ENCODE data around the gene MYO10.

MYO10 gene

GRCh38 chr5:16826379-16827125 lies 109.5 kb downstream of the MYO10 start:
- no peak for DNase-seq (ENCODE audit: low read depth in 1 of 2, low spot score in 1 of 2)

GRCh38 chr5:16819522-16820167 lies 116.4 kb downstream of the MYO10 start:
- DNase-seq (ENCODE audit: low read depth in 1 of 2, low spot score in 1 of 2) = no peak

- no peak for DNase-seq (ENCODE audit: low read depth in 1 of 2, low spot score in 1 of 2)
Measured at GRCh38 chr5:16815432-16815831, 120.7 kb downstream of the MYO10 start.

GRCh38 chr5:16812911-16813310 lies 123.2 kb downstream of the MYO10 start:
- DNase-seq (ENCODE audit: low read depth in 1 of 2, low spot score in 1 of 2) = no peak

GRCh38 chr5:16812448-16812847 lies 123.6 kb downstream of the MYO10 start:
- no peak for DNase-seq (ENCODE audit: low read depth in 1 of 2, low spot score in 1 of 2)

GRCh38 chr5:16810208-16810854 lies 125.8 kb downstream of the MYO10 start:
- no peak for DNase-seq (ENCODE audit: low read depth in 1 of 2, low spot score in 1 of 2)

- DNase-seq (ENCODE audit: low read depth in 1 of 2, low spot score in 1 of 2) = no peak
Measured at GRCh38 chr5:16809395-16810207, 126.5 kb downstream of the MYO10 start.

- no peak for DNase-seq (ENCODE audit: low read depth in 1 of 2, low spot score in 1 of 2)
Measured at GRCh38 chr5:16809010-16809394, 127.1 kb downstream of the MYO10 start.

- DNase-seq (ENCODE audit: low read depth in 1 of 2, low spot score in 1 of 2) = no peak
Measured at GRCh38 chr5:16808021-16808420, 128.1 kb downstream of the MYO10 start.

GRCh38 chr5:16807547-16807864 lies 128.6 kb downstream of the MYO10 start:
- DNase-seq (ENCODE audit: low read depth in 1 of 2, low spot score in 1 of 2) = no peak

- DNase-seq (ENCODE audit: low read depth in 1 of 2, low spot score in 1 of 2) = no peak
Measured at GRCh38 chr5:16806711-16807546, 129.2 kb downstream of the MYO10 start.

- DNase-seq (ENCODE audit: low read depth in 1 of 2, low spot score in 1 of 2) = no peak
Measured at GRCh38 chr5:16805486-16805885, 130.6 kb downstream of the MYO10 start.

GRCh38 chr5:16803831-16804230 lies 132.3 kb downstream of the MYO10 start:
- DNase-seq (ENCODE audit: low read depth in 1 of 2, low spot score in 1 of 2) = no peak

- DNase-seq (ENCODE audit: low read depth in 1 of 2, low spot score in 1 of 2) = no peak
Measured at GRCh38 chr5:16800477-16800876, 135.6 kb downstream of the MYO10 start.

- no peak for DNase-seq (ENCODE audit: low read depth in 1 of 2, low spot score in 1 of 2)
Measured at GRCh38 chr5:16799796-16800195, 136.3 kb downstream of the MYO10 start.

GRCh38 chr5:16797951-16798350 lies 138.1 kb downstream of the MYO10 start:
- DNase-seq (ENCODE audit: low read depth in 1 of 2, low spot score in 1 of 2) = no peak

GRCh38 chr5:16794269-16794913 lies 141.7 kb downstream of the MYO10 start:
- DNase-seq (ENCODE audit: low read depth in 1 of 2, low spot score in 1 of 2) = no peak

- no peak for DNase-seq (ENCODE audit: low read depth in 1 of 2, low spot score in 1 of 2)
Measured at GRCh38 chr5:16792598-16793275, 143.4 kb downstream of the MYO10 start.

GRCh38 chr5:16791904-16792597 lies 144.0 kb downstream of the MYO10 start:
- DNase-seq (ENCODE audit: low read depth in 1 of 2, low spot score in 1 of 2) = no peak
